T follicular helper cell (primary cell): ENCODE data around the gene ECT2.
"Not testable (repeated sequence)": the region's sequence is repeated elsewhere in the genome, so short reads cannot be mapped to it uniquely, and the experiment has no call there.

Source experiments
- DNase-seq: peaks from one replicate; pipeline ENCODE4 v3.0.0-alpha.2; 2020; ENCODE audit warnings: low read depth

Gene ECT2

GRCh38 chr3:172735014-172735413, 15.5 kb upstream of the ECT2 start:
- no peak for DNase-seq

GRCh38 chr3:172739462-172739861, 11.1 kb upstream of the ECT2 start:
- no peak for DNase-seq

- DNase-seq = no peak
These were observed 4.1 kb upstream of the ECT2 start for GRCh38 chr3:172746475-172746874.

- no peak for DNase-seq
These were observed 1.1 kb upstream of the ECT2 start for GRCh38 chr3:172749230-172749965.

- DNase-seq = no peak
These were observed 508 bp upstream of the ECT2 start for GRCh38 chr3:172750069-172750367.

GRCh38 chr3:172751175-172751704, 714 bp downstream of the ECT2 start:
- DNase-seq = no peak

- no peak for DNase-seq
These were observed 2.1 kb downstream of the ECT2 start for GRCh38 chr3:172752651-172753050.

GRCh38 chr3:172753125-172753524, 2.6 kb downstream of the ECT2 start:
- DNase-seq = no peak

GRCh38 chr3:172760416-172760815, 9.9 kb downstream of the ECT2 start:
- not testable (repeated sequence) for DNase-seq

DNA sequence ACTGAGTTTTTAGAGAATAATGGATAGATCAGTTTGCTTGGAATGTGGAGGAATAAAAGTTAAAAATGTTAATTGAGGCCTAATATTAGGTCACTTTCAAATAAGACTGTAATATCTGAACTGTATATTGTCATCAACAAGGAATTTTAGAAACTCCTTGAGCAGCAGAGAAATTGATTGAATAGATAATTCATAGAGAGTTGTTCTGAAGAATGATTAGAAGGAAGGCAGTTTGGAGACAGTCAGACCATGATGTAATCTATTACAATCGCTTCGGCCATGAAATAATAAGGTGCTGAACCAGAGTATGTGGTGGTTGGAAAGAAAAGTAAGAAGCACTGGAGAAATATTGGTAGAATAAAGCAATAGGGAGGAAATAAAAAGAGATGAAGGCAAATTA, 15.7 kb downstream of the ECT2 start:
- DNase-seq = no peak

- DNase-seq = no peak
These were observed 16.3 kb downstream of the ECT2 start for GRCh38 chr3:172766718-172767405.

DNA sequence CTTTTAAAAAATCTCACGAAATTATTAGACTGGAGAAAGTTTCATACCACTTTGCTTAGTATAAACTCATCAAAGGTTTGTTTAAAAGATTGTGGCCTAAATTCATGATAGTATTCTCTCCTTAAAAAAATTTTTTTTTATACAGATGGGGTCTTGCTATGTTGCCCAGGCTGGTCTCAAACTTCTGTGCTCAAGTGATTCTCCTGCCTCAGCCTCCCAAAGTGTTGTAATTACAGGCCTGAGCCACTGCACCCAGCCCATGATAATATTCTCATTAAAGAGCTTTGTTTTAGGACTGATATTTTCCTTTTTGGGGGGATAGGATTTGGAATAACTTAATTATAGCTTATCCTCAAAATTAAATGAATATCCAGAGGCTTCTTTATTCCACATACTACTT, 19.9 kb downstream of the ECT2 start:
- no peak for DNase-seq

DNA sequence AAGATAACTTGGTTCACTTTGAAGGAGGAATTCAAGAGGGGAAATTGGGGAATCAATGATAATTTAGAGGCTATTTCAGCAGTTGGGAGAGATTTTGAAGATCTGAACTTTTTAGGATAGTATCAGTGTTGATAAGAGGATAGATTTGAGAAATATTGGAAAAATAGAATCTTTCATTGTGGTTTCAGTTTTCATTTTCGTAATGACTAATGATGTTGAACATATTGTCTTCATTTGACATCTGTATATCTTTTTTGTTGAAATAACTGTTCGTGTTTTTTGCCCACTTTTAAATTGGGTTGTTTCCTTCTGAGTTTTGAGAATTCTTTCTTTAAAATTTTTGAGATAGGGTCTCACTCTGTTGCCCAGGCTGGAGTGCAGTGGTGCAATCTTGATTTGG, 21.1 kb downstream of the ECT2 start:
- no peak for DNase-seq

DNA sequence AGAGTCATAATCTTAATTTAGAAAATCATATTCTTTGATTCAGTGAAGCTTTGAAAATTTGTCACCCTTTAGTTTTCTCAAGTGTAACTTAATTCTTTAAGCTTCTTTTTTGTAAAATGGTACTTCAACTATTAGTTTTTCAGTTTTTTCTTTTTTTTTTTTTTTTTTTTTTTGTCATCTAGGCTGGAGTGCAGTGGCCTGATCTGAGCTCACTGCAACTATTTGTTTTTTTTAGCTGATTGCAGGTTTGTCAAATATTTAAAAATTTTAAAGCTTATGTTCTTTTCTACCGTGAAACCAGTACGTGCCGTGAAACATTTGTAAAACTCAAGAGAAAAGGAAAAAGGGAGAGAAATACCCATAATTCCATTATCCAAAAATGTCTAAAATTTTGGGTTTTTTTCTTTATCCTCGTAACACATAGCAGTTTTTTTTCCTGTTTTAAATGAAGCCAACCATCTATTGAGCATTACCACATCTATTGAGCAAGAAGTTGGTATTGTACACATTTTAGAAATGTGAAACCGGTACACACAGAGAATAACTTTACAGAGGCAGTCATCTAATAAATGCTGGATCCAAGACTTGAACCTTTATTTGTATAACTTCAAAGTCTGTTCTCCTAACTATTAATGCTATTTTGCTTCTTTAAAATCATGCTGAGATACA, 25.7 kb downstream of the ECT2 start:
- DNase-seq = no peak

DNA sequence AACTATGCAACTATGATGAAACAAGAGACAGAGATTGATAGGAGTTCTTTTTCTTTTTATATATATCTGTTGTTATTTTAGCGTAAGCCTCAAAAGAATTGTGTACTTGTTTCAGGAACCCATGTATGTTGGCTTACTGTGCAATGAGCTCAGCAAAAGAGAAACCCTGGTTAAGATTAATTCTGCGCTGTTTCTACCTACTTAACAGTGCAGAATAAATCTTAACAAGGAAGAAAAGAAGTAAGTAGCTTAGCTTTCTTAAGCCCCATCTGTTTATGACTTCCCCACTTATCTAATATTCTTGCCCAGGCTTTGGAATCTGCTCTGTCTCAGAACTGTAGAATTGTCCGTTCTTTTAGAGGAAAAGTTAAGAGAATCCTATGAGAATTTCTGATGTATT, 27.4 kb downstream of the ECT2 start:
- DNase-seq = no peak

DNA sequence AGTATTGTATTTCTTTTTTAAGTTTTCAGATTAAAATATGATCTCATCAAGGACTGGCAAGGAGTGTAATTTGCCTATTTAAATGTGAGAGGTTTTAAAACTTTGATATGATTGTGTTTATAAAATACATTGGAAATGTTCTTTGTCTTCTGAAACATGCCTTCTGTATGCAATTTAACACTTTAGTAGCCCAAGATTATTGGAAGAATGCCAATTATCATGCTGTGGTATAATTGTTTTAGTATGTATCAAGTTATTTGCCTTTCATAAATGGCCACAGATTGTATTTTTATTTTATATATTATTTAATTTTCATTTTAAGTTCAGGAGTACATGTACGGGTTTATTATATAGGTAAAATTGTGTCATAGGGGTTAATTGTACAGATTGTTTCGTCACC, 31.7 kb downstream of the ECT2 start:
- DNase-seq = no peak

DNA sequence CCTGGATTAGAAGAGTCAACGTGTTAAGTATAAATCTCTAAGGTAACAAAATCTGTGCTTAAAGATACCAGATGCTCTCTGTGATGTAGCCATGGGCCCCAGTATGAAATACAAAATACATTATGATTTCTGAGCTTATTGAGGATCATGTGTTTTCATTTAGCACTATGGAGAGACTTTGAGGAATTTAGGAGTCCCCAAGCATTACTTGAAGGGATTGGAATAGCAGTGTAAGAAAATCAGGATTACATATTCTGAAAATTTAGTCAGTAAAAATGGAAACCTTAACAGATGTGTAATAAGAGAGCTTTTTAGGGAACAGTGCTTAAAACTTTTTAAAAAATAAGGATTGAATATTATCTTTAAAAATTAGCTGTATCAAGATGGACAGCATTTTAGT, 35.5 kb downstream of the ECT2 start:
- no peak for DNase-seq

- DNase-seq = no peak
These were observed 36.5 kb downstream of the ECT2 start for GRCh38 chr3:172787019-172787418.

DNA sequence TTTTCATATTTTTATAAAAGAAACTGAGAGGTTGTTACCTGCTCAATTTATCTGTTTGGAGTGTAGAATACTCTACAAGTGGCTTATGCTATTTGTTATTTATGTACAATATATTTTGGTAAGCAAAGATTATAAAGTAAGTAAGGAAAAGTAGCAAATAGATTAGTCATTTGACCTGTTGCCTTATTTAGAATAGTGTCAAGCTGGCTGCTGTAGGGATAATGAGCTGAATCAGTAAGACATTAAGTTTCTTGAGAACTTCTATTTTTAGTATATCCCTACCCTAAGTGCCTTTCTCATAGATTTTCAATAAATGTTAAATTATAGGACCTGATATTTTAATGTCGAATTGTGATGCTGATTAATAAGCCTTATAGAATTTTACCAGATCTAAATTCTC, 37.2 kb downstream of the ECT2 start:
- DNase-seq = no peak

DNA sequence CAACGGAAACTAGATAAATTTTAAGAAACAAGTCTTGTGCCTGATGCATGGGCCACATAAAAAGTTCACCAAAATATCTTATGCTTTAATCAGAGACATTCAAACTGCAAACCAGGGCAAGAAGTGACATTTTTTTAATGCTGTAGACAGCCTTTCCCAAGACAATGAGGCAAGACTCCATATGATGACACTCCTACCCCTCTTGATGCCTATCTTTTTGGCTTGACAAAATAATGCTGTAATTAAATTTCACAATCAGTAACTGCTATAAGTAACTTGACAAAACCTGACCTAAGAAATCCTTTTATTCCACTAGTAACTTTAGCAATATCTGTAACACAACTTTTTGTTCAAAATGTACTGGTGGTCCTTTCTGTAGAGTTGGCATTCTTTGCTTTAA, 48.7 kb downstream of the ECT2 start:
- DNase-seq = no peak

DNA sequence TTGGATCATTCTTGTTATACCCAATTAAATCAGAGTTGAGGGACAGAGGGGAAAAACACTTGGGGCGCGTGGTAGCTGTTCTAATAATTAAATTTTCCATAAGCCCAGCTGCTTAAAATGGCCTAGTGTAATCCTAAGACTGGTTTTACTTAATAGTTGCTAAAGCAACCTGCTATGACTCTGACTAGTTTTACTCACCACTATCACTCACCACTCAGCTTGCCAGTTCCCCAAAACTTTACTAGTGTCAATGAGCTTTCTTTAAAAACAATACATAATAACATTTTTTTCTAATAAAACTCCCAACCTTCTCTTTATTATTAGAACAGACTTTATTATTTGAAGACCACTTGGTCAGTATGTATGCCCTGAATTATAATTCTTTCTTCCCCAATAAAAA, 49.6 kb downstream of the ECT2 start:
- no peak for DNase-seq

DNA sequence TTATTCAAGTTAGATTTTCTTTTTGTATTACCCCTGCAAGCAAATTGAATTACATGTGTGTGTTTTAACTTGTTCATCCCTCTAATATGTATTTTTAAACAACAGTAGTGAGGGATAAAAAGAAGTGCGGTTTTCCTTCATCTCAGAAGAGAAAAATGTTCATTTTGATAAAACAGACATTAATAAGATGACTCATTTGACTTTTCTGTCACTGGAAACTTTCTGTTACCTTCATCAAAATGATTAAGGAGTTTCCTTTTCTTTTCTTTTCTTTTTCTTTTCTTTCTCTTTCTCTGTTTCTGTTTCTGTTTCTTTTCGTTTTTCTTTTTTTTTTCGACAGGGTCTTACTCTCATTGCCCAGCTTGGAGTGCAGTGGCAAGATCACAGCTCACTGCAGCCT, 53.0 kb downstream of the ECT2 start:
- DNase-seq = no peak

DNA sequence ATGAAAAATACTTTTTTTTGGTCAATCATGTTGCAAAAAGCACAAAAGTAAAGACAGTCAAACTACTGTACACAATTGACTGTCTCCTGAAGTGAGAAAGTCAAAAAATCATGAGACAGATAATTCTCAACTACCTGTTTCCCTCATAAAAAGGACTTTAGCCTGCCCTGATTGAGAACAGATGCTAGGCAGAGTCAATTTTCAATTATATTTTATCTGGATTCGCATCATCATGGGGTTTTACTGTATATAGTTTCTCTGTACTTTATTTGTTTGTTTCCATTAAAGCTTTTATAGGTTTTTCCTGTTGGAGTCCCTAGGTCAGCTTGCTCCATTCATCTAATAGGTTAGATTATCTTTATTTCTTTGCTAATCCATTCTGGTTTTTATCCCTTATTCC, 53.8 kb downstream of the ECT2 start:
- no peak for DNase-seq
